Thyroid gland (tissue), 4 donors: Measurements from ENCODE around the gene CIT. TPM values are rescaled to one million over a fixed set of nuclear protein-coding genes. Genes with fewer than 3 reads are reported as not detected.

ENCODE experiments used
- DNase-seq, 2 donors: peaks; one replicate each; pipeline ENCODE4 v3.0.0-alpha.2; 2019
- H3K27ac ChIP-seq, 3 donors: fragments of 200-600 bp; sonication (generic); 1 replicate in 2 of 3; 2 replicates in 1 of 3; pipeline ENCODE4 v1.5.1; 2016 to 2019; ENCODE audit warnings: mild to moderate bottlenecking in 1 of 3, moderate library complexity in 1 of 3
- H3K27me3 ChIP-seq: fragments of 200-600 bp; sonication (generic); one replicate; pipeline ENCODE4 v1.5.1; 2019
- H3K36me3 ChIP-seq, 2 donors: fragments of 200-600 bp; sonication (generic); one replicate each; pipeline ENCODE4 v1.5.1; 2016 to 2019
- H3K4me1 ChIP-seq, 2 donors: fragments of 200-600 bp; sonication (generic); one replicate each; pipeline ENCODE4 v1.5.1; 2017 to 2019
- H3K4me3 ChIP-seq, 3 donors: fragments of 200-600 bp; sonication (generic); replicated peaks in 1 of 3; 1 replicate in 2 of 3; 2 replicates in 1 of 3; pipeline ENCODE4 v1.5.1; 2016; ENCODE audit warnings: mild to moderate bottlenecking in 1 of 3
- H3K9me3 ChIP-seq: fragments of 200-600 bp; sonication (generic); one replicate; pipeline ENCODE4 v1.5.1; 2017
- POLR2A ChIP-seq, 2 donors: fragments of 450-650 bp; IDR thresholded peaks; one replicate each; pipeline ENCODE4 v1.6.1; 2017; ENCODE audit warnings: antibody characterized with exemption in 2 of 2, mild to moderate bottlenecking in 2 of 2, moderate library complexity in 1 of 2
- WGBS, 2 donors: methylation state at CpG; one replicate each; pipeline ENCODE4 v1.1.5; 2017; 5-methylcytosine and 5-hydroxymethylcytosine counted together
- intact Hi-C: fragments of 100-400 bp; cut with DNase I; formaldehyde crosslinking; loops from one replicate; pipeline ENCODE4 v1.15.1; 2023
- total RNA-seq, 4 donors: library from RNA; depleted of rRNA; stranded (reverse); fragments of >200 nt; gene quantifications; one replicate each; pipeline ENCODE4 v1.2.3, GENCODE V29; 2016
- TF ChIP-seq, protein P1 (sequence below), 6 experiments: fragments of 200-600 bp in 3 of 6; fragments of 450-650 bp in 3 of 6; sonication (generic) in 3 of 6; IDR thresholded peaks; one replicate each; pipeline ENCODE4 v1.5.1; 2016 to 2019; ENCODE audit warnings: antibody characterized with exemption in 6 of 6, mild to moderate bottlenecking in 2 of 6, inconsistent platforms in 1 of 6, moderate library complexity in 1 of 6

The CIT gene
- total RNA-seq, 4 donors from 2014 or later = 1.8 to 9.1 (median 6.4) TPM

DNA sequence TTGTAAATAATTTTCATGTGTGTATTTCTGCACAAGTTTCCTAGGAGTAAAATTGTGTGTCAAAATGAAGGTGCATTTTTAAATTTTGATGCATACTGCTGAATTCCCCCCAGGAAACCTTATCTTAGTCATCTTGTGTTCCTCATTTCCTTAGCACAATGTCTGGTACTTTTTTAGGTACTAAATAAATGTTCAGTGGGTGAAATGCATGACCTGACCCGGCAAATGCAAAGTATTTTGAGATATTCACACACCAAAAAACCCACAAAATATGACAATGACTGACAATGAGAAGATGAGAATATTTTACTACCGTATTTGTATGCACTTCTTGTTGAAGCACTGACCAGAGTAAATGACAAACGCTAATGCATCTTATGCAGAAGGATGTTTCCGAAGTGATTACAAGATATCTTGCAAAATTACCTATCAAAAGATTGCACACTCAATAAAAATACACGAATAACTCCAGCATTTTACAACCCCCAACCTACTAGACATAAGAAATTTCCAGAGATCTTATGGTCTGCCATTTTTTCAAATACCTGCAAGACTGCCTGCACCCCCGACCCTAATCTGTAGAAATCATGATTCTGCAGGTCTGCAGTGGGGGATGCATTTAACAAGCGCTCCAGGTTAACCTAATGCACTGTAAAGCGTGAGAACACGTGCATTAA is 210.1 kb downstream of the CIT start:
- H3K4me3 ChIP-seq = peak overlapping the region in 1 of 3 donors; percentile 90
- WGBS, 2 donors = 16 to 22% methylated on average over 9 of the region's 9 CpGs
- no peaks in the 10 kb centered on the region for H3K36me3 ChIP-seq
- peak overlapping the region in 2 of 3 donors; percentile 89 to 92 for H3K27ac ChIP-seq
- no peak for DNase-seq
- H3K9me3 ChIP-seq = no peaks in the 10 kb centered on the region
- TF ChIP-seq, protein P1, sequence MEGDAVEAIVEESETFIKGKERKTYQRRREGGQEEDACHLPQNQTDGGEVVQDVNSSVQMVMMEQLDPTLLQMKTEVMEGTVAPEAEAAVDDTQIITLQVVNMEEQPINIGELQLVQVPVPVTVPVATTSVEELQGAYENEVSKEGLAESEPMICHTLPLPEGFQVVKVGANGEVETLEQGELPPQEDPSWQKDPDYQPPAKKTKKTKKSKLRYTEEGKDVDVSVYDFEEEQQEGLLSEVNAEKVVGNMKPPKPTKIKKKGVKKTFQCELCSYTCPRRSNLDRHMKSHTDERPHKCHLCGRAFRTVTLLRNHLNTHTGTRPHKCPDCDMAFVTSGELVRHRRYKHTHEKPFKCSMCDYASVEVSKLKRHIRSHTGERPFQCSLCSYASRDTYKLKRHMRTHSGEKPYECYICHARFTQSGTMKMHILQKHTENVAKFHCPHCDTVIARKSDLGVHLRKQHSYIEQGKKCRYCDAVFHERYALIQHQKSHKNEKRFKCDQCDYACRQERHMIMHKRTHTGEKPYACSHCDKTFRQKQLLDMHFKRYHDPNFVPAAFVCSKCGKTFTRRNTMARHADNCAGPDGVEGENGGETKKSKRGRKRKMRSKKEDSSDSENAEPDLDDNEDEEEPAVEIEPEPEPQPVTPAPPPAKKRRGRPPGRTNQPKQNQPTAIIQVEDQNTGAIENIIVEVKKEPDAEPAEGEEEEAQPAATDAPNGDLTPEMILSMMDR (IDR thresholded peaks at IDR 0.05) = no peak
- no peak for TF ChIP-seq POLR2A (IDR thresholded peaks at IDR 0.05)
- H3K27me3 ChIP-seq = no peaks in the 10 kb centered on the region
- peaks cover 15 to 22% of the 10 kb centered on the region in 2 donors for H3K4me1 ChIP-seq
- intact Hi-C loops = no loop called here

DNA sequence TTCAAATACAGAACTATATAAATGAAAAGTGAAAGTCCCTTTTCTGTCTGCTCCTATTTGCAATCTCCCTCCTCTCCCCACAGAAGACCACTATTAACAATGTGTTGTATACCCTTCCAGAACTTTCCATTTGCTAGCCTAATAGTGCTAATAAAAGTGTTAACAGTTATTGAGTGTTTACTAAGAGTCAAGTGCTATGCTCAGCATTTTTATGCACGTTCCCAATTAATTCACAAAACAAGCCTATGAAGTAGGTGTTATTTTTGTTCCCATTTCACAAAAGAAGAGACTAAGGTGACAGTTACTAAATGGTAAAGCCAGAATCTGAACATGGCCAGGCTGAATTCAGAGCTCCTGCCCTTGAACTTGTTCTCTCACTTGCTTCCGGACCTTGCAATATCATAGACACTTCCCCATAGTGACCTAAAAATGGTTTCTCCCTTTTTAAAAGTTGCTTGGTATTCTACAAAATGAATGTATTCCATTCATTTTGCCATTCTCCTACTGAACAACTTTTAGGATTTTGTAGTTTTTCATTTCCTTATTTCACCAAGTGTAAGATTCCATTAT is 210.8 kb downstream of the CIT start:
- no peak overlapping the region for H3K27ac ChIP-seq
- peaks cover 15 to 22% of the 10 kb centered on the region in 2 donors for H3K4me1 ChIP-seq
- intact Hi-C loops = no loop called here
- 75 to 90% methylated on average over 2 of the region's 2 CpGs for WGBS, 2 donors
- TF ChIP-seq POLR2A (IDR thresholded peaks at IDR 0.05) = no peak
- TF ChIP-seq, protein P1 (IDR thresholded peaks at IDR 0.05) = no peak
- no peaks in the 10 kb centered on the region for H3K36me3 ChIP-seq
- H3K9me3 ChIP-seq = no peaks in the 10 kb centered on the region
- H3K4me3 ChIP-seq = no peak overlapping the region
- H3K27me3 ChIP-seq = no peaks in the 10 kb centered on the region
- no peak for DNase-seq

DNA sequence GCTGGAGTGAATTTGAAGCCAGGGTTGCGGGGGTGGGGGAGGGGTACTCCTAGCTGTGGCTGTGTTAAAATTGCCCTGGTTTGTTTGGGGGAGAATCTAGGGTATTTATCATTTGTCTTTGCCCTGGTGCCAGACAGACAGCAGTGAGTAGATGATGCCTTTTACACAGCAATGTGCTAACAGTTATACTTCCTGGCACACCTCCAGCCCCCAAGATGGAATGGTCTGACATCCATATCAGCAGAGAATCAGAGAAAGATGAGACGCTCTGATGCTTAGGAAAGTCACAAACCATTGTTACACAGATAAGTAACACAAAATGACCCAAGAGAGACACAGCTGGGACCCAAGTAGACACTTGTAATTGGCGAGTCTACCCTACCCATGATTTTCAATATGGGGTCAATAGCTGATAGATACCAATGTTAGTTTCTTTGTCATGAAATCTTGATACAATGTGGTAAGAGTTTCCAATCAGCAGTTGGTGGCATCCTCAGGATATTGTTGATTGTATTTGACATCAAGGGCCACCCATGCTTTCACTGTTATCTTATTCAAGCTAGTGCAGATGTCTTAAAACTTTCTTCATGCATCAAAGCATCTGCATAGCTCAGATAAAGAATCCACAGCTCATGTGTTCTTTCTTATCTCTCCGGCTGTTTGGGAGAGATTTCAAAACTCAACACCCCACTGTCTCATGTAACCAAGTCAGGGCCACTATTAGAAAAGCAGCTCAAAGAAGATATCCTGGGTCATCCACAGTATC is 211.8 kb downstream of the CIT start:
- TF ChIP-seq, protein P1 (IDR thresholded peaks at IDR 0.05) = no peak
- no peak for TF ChIP-seq POLR2A (IDR thresholded peaks at IDR 0.05)
- Histone ChIP-seq H3K9me3 (no peaks in the 10 kb centered on the region), H3K4me3 (no peak overlapping the region), H3K36me3 (no peaks in the 10 kb centered on the region), H3K27me3 (no peaks in the 10 kb centered on the region), H3K27ac (no peak overlapping the region), H3K4me1 (peaks cover 15 to 16% of the 10 kb centered on the region in 2 donors)
- no peak for DNase-seq
- WGBS, 2 donors = 94% methylated on average over 4 of the region's 4 CpGs
- intact Hi-C loops = no loop called here

DNA sequence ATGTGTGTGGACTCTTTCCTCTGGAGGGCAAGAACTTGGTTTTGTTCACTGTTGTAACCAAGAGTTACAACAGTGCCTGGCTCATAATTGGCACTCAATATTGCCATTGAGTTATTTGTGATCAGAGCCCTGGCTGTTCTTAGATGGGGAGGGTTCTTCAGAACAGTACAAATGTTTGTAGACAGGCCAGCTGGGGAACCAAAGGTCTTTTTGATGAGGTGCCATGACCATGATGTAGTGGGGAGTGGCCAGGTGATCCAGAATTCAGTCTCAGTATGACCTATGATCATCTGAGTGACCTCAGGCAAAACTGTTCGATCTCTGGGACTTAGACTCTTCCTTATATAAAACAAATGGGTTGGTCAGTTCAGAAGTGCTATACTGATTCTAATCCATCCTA is 212.5 kb downstream of the CIT start:
- H3K9me3 ChIP-seq = no peaks in the 10 kb centered on the region
- 91 to 100% methylated on average over 1 of the region's 1 CpG for WGBS, 2 donors
- no peaks in the 10 kb centered on the region for H3K36me3 ChIP-seq
- H3K27ac ChIP-seq = no peak overlapping the region
- peaks cover 8 to 15% of the 10 kb centered on the region in 2 donors for H3K4me1 ChIP-seq
- intact Hi-C loops = loop anchor here (5.0 kb wide), 1 partner anchor 118 kb away; no protein-coding TSS in a partner anchor
- H3K4me3 ChIP-seq = no peak overlapping the region
- DNase-seq = no peak
- TF ChIP-seq, protein P1 (IDR thresholded peaks at IDR 0.05) = no peak
- TF ChIP-seq POLR2A (IDR thresholded peaks at IDR 0.05) = no peak
- no peaks in the 10 kb centered on the region for H3K27me3 ChIP-seq
